ENCODE data around the gene PRKRA.
"Not testable (repeated sequence)": the region's sequence is repeated elsewhere in the genome, so short reads cannot be mapped to it uniquely, and the experiment has no call there.

The PRKRA gene

DNA sequence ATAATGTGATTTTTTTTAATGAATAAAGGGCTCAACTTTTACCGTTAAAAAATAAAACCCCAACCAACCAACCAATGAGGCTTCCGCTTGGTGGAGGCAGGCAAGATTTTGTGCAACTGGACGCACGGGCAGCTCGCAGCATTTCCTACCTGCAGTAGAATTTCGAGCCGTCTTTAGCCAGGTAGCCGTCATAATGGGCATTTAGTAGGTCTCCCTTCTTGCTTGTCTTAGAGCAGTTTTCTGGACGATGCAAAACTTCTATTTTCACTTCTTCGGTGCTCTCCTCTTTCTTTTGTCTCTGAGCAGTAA lies 27.1 kb upstream of the PRKRA start:
- FAIRE-seq (no peak), DNase-seq (ENCODE audit: insufficient read length, low spot score) (no peak)
- TF ChIP-seq, protein P1, sequence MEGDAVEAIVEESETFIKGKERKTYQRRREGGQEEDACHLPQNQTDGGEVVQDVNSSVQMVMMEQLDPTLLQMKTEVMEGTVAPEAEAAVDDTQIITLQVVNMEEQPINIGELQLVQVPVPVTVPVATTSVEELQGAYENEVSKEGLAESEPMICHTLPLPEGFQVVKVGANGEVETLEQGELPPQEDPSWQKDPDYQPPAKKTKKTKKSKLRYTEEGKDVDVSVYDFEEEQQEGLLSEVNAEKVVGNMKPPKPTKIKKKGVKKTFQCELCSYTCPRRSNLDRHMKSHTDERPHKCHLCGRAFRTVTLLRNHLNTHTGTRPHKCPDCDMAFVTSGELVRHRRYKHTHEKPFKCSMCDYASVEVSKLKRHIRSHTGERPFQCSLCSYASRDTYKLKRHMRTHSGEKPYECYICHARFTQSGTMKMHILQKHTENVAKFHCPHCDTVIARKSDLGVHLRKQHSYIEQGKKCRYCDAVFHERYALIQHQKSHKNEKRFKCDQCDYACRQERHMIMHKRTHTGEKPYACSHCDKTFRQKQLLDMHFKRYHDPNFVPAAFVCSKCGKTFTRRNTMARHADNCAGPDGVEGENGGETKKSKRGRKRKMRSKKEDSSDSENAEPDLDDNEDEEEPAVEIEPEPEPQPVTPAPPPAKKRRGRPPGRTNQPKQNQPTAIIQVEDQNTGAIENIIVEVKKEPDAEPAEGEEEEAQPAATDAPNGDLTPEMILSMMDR (IDR thresholded peaks at IDR 0.05; ENCODE audit: insufficient read depth, missing control alignments), result no peak

DNA sequence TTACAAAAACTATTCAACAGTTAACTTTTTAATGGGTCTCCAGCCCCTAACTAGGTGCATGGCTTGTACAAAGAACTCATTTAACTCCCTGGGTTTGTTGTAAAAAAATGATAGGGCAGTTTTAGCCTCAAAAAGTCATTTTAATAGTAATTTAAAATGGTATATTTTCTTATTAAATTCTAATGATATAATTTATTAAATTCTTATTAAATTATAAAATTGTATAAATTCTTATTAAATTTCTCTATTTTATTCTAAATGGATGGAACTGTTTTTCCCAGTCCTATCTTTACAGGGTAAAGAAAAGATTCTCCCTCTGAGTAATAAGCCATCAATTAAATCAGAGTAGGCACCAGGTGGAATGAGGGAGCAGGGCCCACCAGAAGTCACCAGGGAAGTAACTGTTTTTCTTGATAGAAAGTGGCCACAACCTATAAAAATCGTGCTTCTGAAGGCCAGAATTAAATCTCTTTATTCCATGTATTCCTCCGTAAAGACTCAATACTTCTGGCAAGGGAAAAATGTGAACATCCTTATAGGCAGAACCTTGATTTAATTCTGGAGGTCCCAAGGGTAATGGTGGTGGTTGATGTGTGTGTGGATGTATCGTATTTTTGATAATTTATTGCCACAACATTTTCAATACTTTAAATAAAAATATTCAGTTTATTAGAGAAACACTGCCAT lies 26.6 kb upstream of the PRKRA start:
- no peak for FAIRE-seq
- DNase-seq (ENCODE audit: insufficient read length, low spot score), result no peak
- TF ChIP-seq, protein P1 (IDR thresholded peaks at IDR 0.05; ENCODE audit: insufficient read depth, missing control alignments), result no peak

DNA sequence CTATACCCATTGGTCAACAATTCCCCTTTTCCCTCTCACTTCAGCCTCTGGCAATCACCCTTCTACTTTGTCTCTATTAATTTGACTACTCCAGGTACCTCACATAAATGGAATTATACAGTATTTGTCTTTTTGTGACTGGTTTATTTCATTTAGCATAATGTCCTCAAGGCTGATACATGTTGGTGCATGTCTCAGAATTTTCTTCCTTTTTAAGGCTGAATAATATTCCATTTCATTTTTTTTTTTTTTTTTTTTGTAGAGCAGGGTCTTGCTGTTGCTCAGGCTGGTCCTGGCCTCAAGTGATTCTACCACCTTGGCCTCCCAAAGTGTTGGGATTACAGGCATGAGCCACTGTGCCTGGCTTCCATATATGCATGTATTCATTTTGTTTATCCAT lies 25.5 kb upstream of the PRKRA start:
- DNase-seq (ENCODE audit: insufficient read length, low spot score), result no peak

DNA sequence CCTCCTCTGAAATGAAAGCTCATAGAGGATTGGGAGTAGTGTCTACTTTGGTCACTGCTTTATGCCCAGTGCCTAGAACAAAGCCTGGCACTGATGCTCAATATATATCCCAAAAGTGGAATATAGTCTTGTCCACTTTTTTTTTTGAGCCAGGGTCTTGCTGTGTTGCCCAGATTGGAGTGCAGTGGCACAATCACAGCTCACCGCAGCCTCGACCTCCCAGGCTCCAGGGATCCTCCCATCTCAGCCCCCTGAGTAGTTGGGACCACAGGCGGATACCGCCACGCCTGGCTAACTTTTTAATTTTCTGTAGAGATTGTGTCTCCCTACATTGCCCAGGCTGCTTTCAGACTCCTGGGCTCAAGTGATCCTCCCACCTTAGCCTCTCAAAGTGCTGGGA lies 23.6 kb upstream of the PRKRA start:
- TF ChIP-seq, protein P1 (IDR thresholded peaks at IDR 0.05; ENCODE audit: insufficient read depth, missing control alignments), result no peak

More for the DNA sequence above, 25.5 kb upstream of the PRKRA start:
- no peak for FAIRE-seq
- TF ChIP-seq, protein P1 (IDR thresholded peaks at IDR 0.05; ENCODE audit: insufficient read depth, missing control alignments), result no peak

DNA sequence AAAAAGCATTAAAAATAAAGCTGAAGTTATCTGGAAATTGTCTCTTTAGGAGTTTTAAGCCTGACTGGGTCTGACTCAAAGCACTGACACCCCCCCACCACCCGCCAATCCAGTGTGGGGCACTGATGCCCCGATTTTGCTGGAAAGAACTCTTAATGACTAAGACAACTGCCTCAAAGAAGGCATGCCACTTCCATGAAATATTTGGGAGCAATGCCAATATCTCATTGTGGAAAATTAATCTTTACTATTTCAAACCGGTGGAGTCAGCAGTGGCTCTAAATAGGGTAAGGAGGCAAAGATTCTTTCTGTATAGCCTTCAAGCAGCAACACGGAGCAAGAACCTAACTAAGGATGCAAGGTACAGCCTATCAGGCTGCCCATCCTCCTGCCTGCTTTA lies 23.0 kb upstream of the PRKRA start:
- DNase-seq (ENCODE audit: insufficient read length, low spot score) (no peak), FAIRE-seq (no peak)
- TF ChIP-seq, protein P1 (IDR thresholded peaks at IDR 0.05; ENCODE audit: insufficient read depth, missing control alignments), result no peak

More for the DNA sequence above, 23.6 kb upstream of the PRKRA start:
- FAIRE-seq (no peak), DNase-seq (ENCODE audit: insufficient read length, low spot score) (no peak)

DNA sequence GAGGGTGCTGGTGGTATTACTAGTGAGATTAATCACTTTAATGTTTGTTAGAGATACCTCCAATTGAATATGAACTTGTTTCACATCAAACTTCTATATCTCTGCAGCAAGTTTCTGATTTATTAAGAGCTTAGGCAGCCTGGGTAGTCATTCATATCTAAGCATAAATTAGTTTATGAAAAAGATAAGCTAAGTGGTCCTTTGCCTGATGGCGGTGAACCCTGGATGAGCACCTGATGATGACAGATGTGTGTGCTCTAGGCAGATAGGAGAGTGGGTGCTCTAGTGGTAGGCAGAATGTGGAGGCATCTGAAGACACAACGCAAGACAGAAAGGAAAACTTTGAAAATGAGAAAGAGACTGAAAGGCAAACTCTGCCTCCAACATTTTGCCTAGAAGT lies 22.4 kb upstream of the PRKRA start:
- FAIRE-seq, result no peak
- no peak for DNase-seq (ENCODE audit: insufficient read length, low spot score)
- TF ChIP-seq, protein P1 (IDR thresholded peaks at IDR 0.05; ENCODE audit: insufficient read depth, missing control alignments), result no peak

DNA sequence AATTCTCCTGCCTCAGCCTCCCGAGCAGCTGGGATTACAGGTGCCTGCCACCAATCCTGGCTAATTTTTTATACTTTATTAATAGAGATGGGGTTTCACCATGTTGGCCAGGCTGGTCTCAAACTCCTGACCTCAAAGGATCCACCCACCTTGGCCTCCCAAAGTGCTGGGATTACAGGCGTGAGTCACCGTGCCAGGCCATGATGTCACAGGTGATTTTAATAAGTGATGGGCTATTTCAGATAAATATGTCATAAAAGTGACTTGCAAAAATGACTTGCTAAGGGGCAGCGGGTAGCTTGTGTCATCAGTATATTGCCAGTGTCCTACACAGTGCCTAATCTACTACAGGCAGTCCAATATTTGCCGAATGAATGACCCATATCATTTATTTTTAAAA lies 20.3 kb upstream of the PRKRA start:
- not testable (repeated sequence) for DNase-seq (ENCODE audit: insufficient read length, low spot score); FAIRE-seq
